ENCODE measurements around the gene PACRG.

Gene PACRG

GRCh38 chr6:163190786-163191185 is 463.0 kb downstream of the PACRG start:
- no CpG with 5 or more reads among the region's 4 CpGs for WGBS (ENCODE audit: extremely low coverage, insufficient coverage, insufficient read length)
- H3K4me2 ChIP-seq (ENCODE audit: low read length): no peak overlapping the region
- H3K79me1 ChIP-seq (ENCODE audit: low read length): no peaks in the 10 kb centered on the region
- no peaks in the 10 kb centered on the region for H3K27me3 ChIP-seq (ENCODE audit: insufficient read depth, low read length)
- no peak overlapping the region for H2BK5ac ChIP-seq (ENCODE audit: low read depth, low read length, poor library complexity)
- H4K91ac ChIP-seq (ENCODE audit: low read depth, low read length): no peak overlapping the region
- no peak overlapping the region for H3K23ac ChIP-seq (ENCODE audit: low read length)
- H3K79me2 ChIP-seq (ENCODE audit: control insufficient read depth, insufficient read depth, low read length, poor library complexity): no peaks in the 10 kb centered on the region
- H3K14ac ChIP-seq (ENCODE audit: low read length): no peak overlapping the region
- H2BK12ac ChIP-seq (ENCODE audit: low read length): no peak overlapping the region
- H3K4me3 ChIP-seq (ENCODE audit: low read depth, low read length): no peak overlapping the region
- no peak overlapping the region for H2BK120ac ChIP-seq (ENCODE audit: insufficient read depth, low read length, poor library complexity)
- no peak overlapping the region for H3K4ac ChIP-seq (ENCODE audit: low read depth, low read length)
- no peak overlapping the region for H2AK5ac ChIP-seq (ENCODE audit: low read length)
- H3K27ac ChIP-seq (ENCODE audit: low read depth, low read length): no peak overlapping the region
- H3K9ac ChIP-seq (ENCODE audit: low read length): no peak overlapping the region
- H3K36me3 ChIP-seq (ENCODE audit: control insufficient read depth in 1 of 2, insufficient read depth in 2 of 2, low read length in 2 of 2): no peaks in the 10 kb centered on the region
- H2AFZ ChIP-seq (ENCODE audit: insufficient read depth, low read length, poor library complexity): no peak overlapping the region
- DNase-seq: no peak
- H3K18ac ChIP-seq (ENCODE audit: low read length): no peak overlapping the region
- H4K8ac ChIP-seq (ENCODE audit: low read depth, low read length): no peak overlapping the region
- H3K4me1 ChIP-seq (ENCODE audit: control insufficient read depth in 1 of 2, insufficient read depth in 2 of 2, low read length in 2 of 2): peaks cover 0 to 4% of the 10 kb centered on the region in 2 experiments
- no peak overlapping the region for H4K12ac ChIP-seq (ENCODE audit: low read depth, low read length)
- H3K9me3 ChIP-seq (ENCODE audit: insufficient read depth, low read depth, low read length): no peaks in the 10 kb centered on the region

GRCh38 chr6:163191704-163192537 is 464.1 kb downstream of the PACRG start:
- no peak overlapping the region for H4K8ac ChIP-seq (ENCODE audit: low read depth, low read length)
- no peak overlapping the region for H2BK5ac ChIP-seq (ENCODE audit: low read depth, low read length, poor library complexity)
- no peak overlapping the region for H3K4me2 ChIP-seq (ENCODE audit: low read length)
- H3K14ac ChIP-seq (ENCODE audit: low read length): no peak overlapping the region
- H3K79me2 ChIP-seq (ENCODE audit: control insufficient read depth, insufficient read depth, low read length, poor library complexity): no peaks in the 10 kb centered on the region
- H2BK120ac ChIP-seq (ENCODE audit: insufficient read depth, low read length, poor library complexity): no peak overlapping the region
- no peaks in the 10 kb centered on the region for H3K27me3 ChIP-seq (ENCODE audit: insufficient read depth, low read length)
- H3K36me3 ChIP-seq (ENCODE audit: control insufficient read depth in 1 of 2, insufficient read depth in 2 of 2, low read length in 2 of 2): no peaks in the 10 kb centered on the region
- H3K4ac ChIP-seq (ENCODE audit: low read depth, low read length): no peak overlapping the region
- no peak overlapping the region for H3K27ac ChIP-seq (ENCODE audit: low read depth, low read length)
- H3K23ac ChIP-seq (ENCODE audit: low read length): no peak overlapping the region
- H3K9me3 ChIP-seq (ENCODE audit: insufficient read depth, low read depth, low read length): peaks cover 3% of the 10 kb centered on the region
- H3K9ac ChIP-seq (ENCODE audit: low read length): no peak overlapping the region
- no peak overlapping the region for H4K91ac ChIP-seq (ENCODE audit: low read depth, low read length)
- peaks cover 0 to 4% of the 10 kb centered on the region in 2 experiments for H3K4me1 ChIP-seq (ENCODE audit: control insufficient read depth in 1 of 2, insufficient read depth in 2 of 2, low read length in 2 of 2)
- DNase-seq: no peak
- no peak overlapping the region for H2AK5ac ChIP-seq (ENCODE audit: low read length)
- H3K79me1 ChIP-seq (ENCODE audit: low read length): no peaks in the 10 kb centered on the region
- H3K4me3 ChIP-seq (ENCODE audit: low read depth, low read length): no peak overlapping the region
- H3K18ac ChIP-seq (ENCODE audit: low read length): no peak overlapping the region
- no peak overlapping the region for H2BK12ac ChIP-seq (ENCODE audit: low read length)
- no peak overlapping the region for H2AFZ ChIP-seq (ENCODE audit: insufficient read depth, low read length, poor library complexity)
- no peak overlapping the region for H4K12ac ChIP-seq (ENCODE audit: low read depth, low read length)
- WGBS (ENCODE audit: extremely low coverage, insufficient coverage, insufficient read length): no CpG with 5 or more reads among the region's 7 CpGs

GRCh38 chr6:163192591-163192990 is 464.8 kb downstream of the PACRG start:
- no peak overlapping the region for H2BK120ac ChIP-seq (ENCODE audit: insufficient read depth, low read length, poor library complexity)
- H3K36me3 ChIP-seq (ENCODE audit: control insufficient read depth in 1 of 2, insufficient read depth in 2 of 2, low read length in 2 of 2): no peaks in the 10 kb centered on the region
- H2BK5ac ChIP-seq (ENCODE audit: low read depth, low read length, poor library complexity): no peak overlapping the region
- H2AFZ ChIP-seq (ENCODE audit: insufficient read depth, low read length, poor library complexity): no peak overlapping the region
- no peak overlapping the region for H3K4me2 ChIP-seq (ENCODE audit: low read length)
- no peak overlapping the region for H3K9ac ChIP-seq (ENCODE audit: low read length)
- no peak overlapping the region for H4K12ac ChIP-seq (ENCODE audit: low read depth, low read length)
- no peak overlapping the region for H2BK12ac ChIP-seq (ENCODE audit: low read length)
- no peak overlapping the region for H2AK5ac ChIP-seq (ENCODE audit: low read length)
- H4K8ac ChIP-seq (ENCODE audit: low read depth, low read length): no peak overlapping the region
- DNase-seq: no peak
- no peaks in the 10 kb centered on the region for H3K79me1 ChIP-seq (ENCODE audit: low read length)
- no CpG with 5 or more reads among the region's 5 CpGs for WGBS (ENCODE audit: extremely low coverage, insufficient coverage, insufficient read length)
- H4K91ac ChIP-seq (ENCODE audit: low read depth, low read length): no peak overlapping the region
- no peak overlapping the region for H3K14ac ChIP-seq (ENCODE audit: low read length)
- H3K4me1 ChIP-seq (ENCODE audit: control insufficient read depth in 1 of 2, insufficient read depth in 2 of 2, low read length in 2 of 2): peaks cover 0 to 4% of the 10 kb centered on the region in 2 experiments
- H3K4me3 ChIP-seq (ENCODE audit: low read depth, low read length): no peak overlapping the region
- no peak overlapping the region for H3K18ac ChIP-seq (ENCODE audit: low read length)
- H3K23ac ChIP-seq (ENCODE audit: low read length): no peak overlapping the region
- no peaks in the 10 kb centered on the region for H3K27me3 ChIP-seq (ENCODE audit: insufficient read depth, low read length)
- H3K4ac ChIP-seq (ENCODE audit: low read depth, low read length): no peak overlapping the region
- H3K27ac ChIP-seq (ENCODE audit: low read depth, low read length): no peak overlapping the region
- peaks cover 3% of the 10 kb centered on the region for H3K9me3 ChIP-seq (ENCODE audit: insufficient read depth, low read depth, low read length)
- no peaks in the 10 kb centered on the region for H3K79me2 ChIP-seq (ENCODE audit: control insufficient read depth, insufficient read depth, low read length, poor library complexity)

- H3K4me3 ChIP-seq (ENCODE audit: low read depth, low read length): no peak overlapping the region
- no peak overlapping the region for H4K8ac ChIP-seq (ENCODE audit: low read depth, low read length)
- H3K79me2 ChIP-seq (ENCODE audit: control insufficient read depth, insufficient read depth, low read length, poor library complexity): no peaks in the 10 kb centered on the region
- no peak overlapping the region for H3K4ac ChIP-seq (ENCODE audit: low read depth, low read length)
- no peak overlapping the region for H3K27ac ChIP-seq (ENCODE audit: low read depth, low read length)
- no peak overlapping the region for H3K9ac ChIP-seq (ENCODE audit: low read length)
- no CpG with 5 or more reads among the region's 7 CpGs for WGBS (ENCODE audit: extremely low coverage, insufficient coverage, insufficient read length)
- H3K4me2 ChIP-seq (ENCODE audit: low read length): no peak overlapping the region
- no peak overlapping the region for H2AK5ac ChIP-seq (ENCODE audit: low read length)
- no peak overlapping the region for H2BK120ac ChIP-seq (ENCODE audit: insufficient read depth, low read length, poor library complexity)
- peaks cover under 1 to 5% of the 10 kb centered on the region in 2 experiments for H3K4me1 ChIP-seq (ENCODE audit: control insufficient read depth in 1 of 2, insufficient read depth in 2 of 2, low read length in 2 of 2)
- H3K14ac ChIP-seq (ENCODE audit: low read length): no peak overlapping the region
- no peak overlapping the region for H3K18ac ChIP-seq (ENCODE audit: low read length)
- H2BK12ac ChIP-seq (ENCODE audit: low read length): no peak overlapping the region
- no peaks in the 10 kb centered on the region for H3K36me3 ChIP-seq (ENCODE audit: control insufficient read depth in 1 of 2, insufficient read depth in 2 of 2, low read length in 2 of 2)
- no peak overlapping the region for H2AFZ ChIP-seq (ENCODE audit: insufficient read depth, low read length, poor library complexity)
- H4K12ac ChIP-seq (ENCODE audit: low read depth, low read length): no peak overlapping the region
- no peaks in the 10 kb centered on the region for H3K27me3 ChIP-seq (ENCODE audit: insufficient read depth, low read length)
- peaks cover 3% of the 10 kb centered on the region for H3K9me3 ChIP-seq (ENCODE audit: insufficient read depth, low read depth, low read length)
- no peak overlapping the region for H2BK5ac ChIP-seq (ENCODE audit: low read depth, low read length, poor library complexity)
- H3K79me1 ChIP-seq (ENCODE audit: low read length): no peaks in the 10 kb centered on the region
- no peak overlapping the region for H4K91ac ChIP-seq (ENCODE audit: low read depth, low read length)
- H3K23ac ChIP-seq (ENCODE audit: low read length): no peak overlapping the region
- no peak for DNase-seq
Observed at GRCh38 chr6:163193326-163193725, 465.6 kb downstream of the PACRG start.
